Naive thymus-derived CD4-positive, alpha-beta T cell (primary cell): ENCODE results near the gene CTAG1B. TPM values are rescaled to one million over a fixed set of nuclear protein-coding genes. Genes with fewer than 3 reads are reported as not detected.
"Not testable (repeated sequence)": the region's sequence is repeated elsewhere in the genome, so short reads cannot be mapped to it uniquely, and the experiment has no call there.

Experiments
- ATAC-seq: fragments of 150-1000 bp; cut with Tn5 transposase; 2 replicates; pipeline ENCODE4 v1.10.0; 2021; ENCODE audit warnings: mild to moderate bottlenecking, moderate library complexity
- CTCF ChIA-PET: fragments of 350-600 bp; sonication (Branson Sonifier 250); formaldehyde crosslinking; loops from one replicate; lab custom pipeline; 2021; ENCODE audit warnings: antibody characterized with exemption; lab: Charles Lee
- POLR2A ChIA-PET: fragments of 350-600 bp; sonication (Branson Sonifier 250); formaldehyde crosslinking; loops from one replicate; lab custom pipeline; 2021; ENCODE audit warnings: antibody characterized with exemption, inconsistent platforms; lab: Charles Lee
- DNase-seq, 9 donors: peaks; one replicate each; pipeline versions ENCODE4 v3.0.0 to v3.0.0-alpha.2; 2020 to 2022; ENCODE audit warnings: mixed read lengths in 1 of 9
- H3K27ac ChIP-seq: one replicate; pipeline ENCODE4 v1.7.0; 2013; ENCODE audit warnings: mild to moderate bottlenecking, low read depth, low read length, moderate library complexity
- H3K27me3 ChIP-seq, 2 donors: one replicate each; pipeline ENCODE4 v1.7.0; 2013; ENCODE audit warnings: low read length in 2 of 2, mild to moderate bottlenecking in 2 of 2, moderate library complexity in 2 of 2; ENCODE audit not compliant: control insufficient read depth in 2 of 2, insufficient read depth in 2 of 2
- H3K36me3 ChIP-seq, 3 experiments: 1 replicate in 2 of 3; 2 replicates in 1 of 3; pipeline ENCODE4 v1.7.0; 2013; ENCODE audit warnings: low read length in 3 of 3, mild to moderate bottlenecking in 3 of 3, moderate library complexity in 1 of 3; ENCODE audit not compliant: insufficient read depth in 3 of 3, control insufficient read depth in 2 of 3
- H3K4me1 ChIP-seq, 2 donors: one replicate each; pipeline ENCODE4 v1.7.0; 2013; ENCODE audit warnings: low read length in 2 of 2, mild to moderate bottlenecking in 2 of 2, moderate library complexity in 1 of 2; ENCODE audit not compliant: control insufficient read depth in 2 of 2, insufficient read depth in 2 of 2
- H3K4me3 ChIP-seq: 2 replicates; pipeline ENCODE4 v1.7.0; 2013; ENCODE audit warnings: mild to moderate bottlenecking, low read length
- H3K9me3 ChIP-seq, 3 experiments: 1 replicate in 2 of 3; 2 replicates in 1 of 3; pipeline ENCODE4 v1.7.0; 2013; ENCODE audit warnings: low read length in 3 of 3; ENCODE audit not compliant: control insufficient read depth in 2 of 3
- H3K27ac Mint-ChIP-seq, 9 donors: one replicate each; pipeline ENCODE4 v1.8.0; 2020 to 2022; ENCODE audit warnings: mixed read lengths in 9 of 9, mild to moderate bottlenecking in 8 of 9, moderate library complexity in 5 of 9, inconsistent platforms in 2 of 9
- H3K27me3 Mint-ChIP-seq, 5 donors: one replicate each; pipeline ENCODE4 v1.8.0; 2021 to 2022; ENCODE audit warnings: mixed read lengths in 5 of 5, mild to moderate bottlenecking in 1 of 5
- H3K36me3 Mint-ChIP-seq, 5 donors: one replicate each; pipeline ENCODE4 v1.8.0; 2020 to 2022; ENCODE audit warnings: mixed read lengths in 5 of 5, mild to moderate bottlenecking in 3 of 5, inconsistent platforms in 1 of 5
- H3K4me1 Mint-ChIP-seq, 7 donors: one replicate each; pipeline ENCODE4 v1.8.0; 2020 to 2022; ENCODE audit warnings: mixed read lengths in 7 of 7, mild to moderate bottlenecking in 3 of 7, inconsistent platforms in 1 of 7
- H3K4me3 Mint-ChIP-seq, 10 donors: one replicate each; pipeline ENCODE4 v1.8.0; 2020 to 2022; ENCODE audit warnings: mild to moderate bottlenecking in 10 of 10, mixed read lengths in 10 of 10, moderate library complexity in 6 of 10, inconsistent platforms in 2 of 10
- H3K9me3 Mint-ChIP-seq, 11 donors: one replicate each; pipeline ENCODE4 v1.8.0; 2020 to 2022; ENCODE audit warnings: mixed read lengths in 11 of 11, mild to moderate bottlenecking in 4 of 11, inconsistent platforms in 1 of 11, moderate library complexity in 1 of 11
- intact Hi-C, 2 donors: fragments of 100-400 bp; cut with micrococcal nuclease; formaldehyde crosslinking; loops; one replicate each; pipeline ENCODE4 v1.15.1; 2023
- polyA plus RNA-seq, 2 donors: library from polyadenylated mRNA; unstranded; fragments of 300-500 nt; fragmentation: Illumina TruSeq; gene quantifications; one replicate each; pipeline ENCODE4 v1.2.3, GENCODE V29; 2021
- total RNA-seq, 6 experiments: library from RNA in 5 of 6; stranded (reverse) in 5 of 6; gene quantifications; 1 replicate in 5 of 6; 2 replicates in 1 of 6; pipeline ENCODE4 v1.2.3 and lab custom pipeline; 2021 to 2026

Gene CTAG1B
- total and polyA plus RNA-seq, 7 experiments from 2014 or later = not detected

DNA sequence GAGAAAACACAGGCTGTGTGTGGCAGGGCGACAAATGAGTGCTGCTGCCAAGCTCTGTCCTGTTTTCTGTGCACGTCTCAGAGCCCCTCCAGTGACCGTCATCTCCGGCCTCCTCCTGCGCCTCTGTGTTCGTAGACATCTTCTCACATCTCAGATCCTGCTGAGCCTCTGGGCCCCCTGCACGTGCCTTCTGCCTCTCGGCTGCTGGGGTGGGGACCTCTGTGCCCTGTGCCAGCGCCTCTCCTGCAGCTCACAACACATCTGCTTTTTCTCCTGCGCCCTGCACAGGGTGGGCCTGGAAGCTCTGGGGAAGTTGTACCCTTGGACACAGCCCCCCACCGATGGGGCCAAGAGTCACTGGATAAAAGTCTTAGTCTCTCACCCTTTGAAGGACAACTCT, 36.7 kb upstream of the CTAG1B start:
- Mint-ChIP-seq H3K27ac (no peak overlapping the region), H3K4me1 (peaks cover 0 to 2% (median 0%) of the 10 kb centered on the region in 7 donors), H3K9me3 (no peaks in the 10 kb centered on the region), H3K36me3 (no peaks in the 10 kb centered on the region), H3K4me3 (no peak overlapping the region), H3K27me3 (no peaks in the 10 kb centered on the region)
- ATAC-seq (no peak), DNase-seq (no peak)
- H3K27ac ChIP-seq = no peak overlapping the region
- CTCF ChIA-PET = no interaction called here
- H3K27me3 ChIP-seq = no peaks in the 10 kb centered on the region
- POLR2A ChIA-PET = no interaction called here
- no peak overlapping the region for H3K4me3 ChIP-seq
- no peaks in the 10 kb centered on the region for H3K4me1 ChIP-seq
- no peaks in the 10 kb centered on the region for H3K9me3 ChIP-seq
- intact Hi-C loops = no loop called here
- H3K36me3 ChIP-seq = no peaks in the 10 kb centered on the region

DNA sequence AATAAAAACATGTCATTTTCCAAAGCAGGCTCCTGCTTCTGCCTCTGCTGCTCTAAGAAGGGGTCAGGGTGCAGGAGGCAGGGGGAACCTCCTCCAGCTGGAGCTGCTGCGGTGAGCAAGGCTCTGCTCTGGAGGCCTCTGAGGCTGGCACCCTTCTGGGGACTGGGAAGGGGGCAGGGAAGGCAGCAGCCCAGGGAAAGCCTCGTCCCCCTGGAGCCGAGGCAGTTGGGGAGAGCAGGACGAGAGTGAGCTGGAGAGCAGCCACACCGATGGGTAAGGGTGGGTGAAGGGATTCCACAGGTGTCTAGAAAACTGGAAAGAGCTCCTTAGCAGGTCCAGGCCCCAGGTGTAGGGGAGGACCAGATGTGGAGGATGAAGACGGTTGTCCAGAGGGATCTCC, 36.3 kb upstream of the CTAG1B start:
- Mint-ChIP-seq H3K36me3 (no peaks in the 10 kb centered on the region), H3K9me3 (no peaks in the 10 kb centered on the region), H3K4me1 (peaks cover 0 to 2% (median 0%) of the 10 kb centered on the region in 7 donors), H3K27me3 (no peaks in the 10 kb centered on the region), H3K4me3 (no peak overlapping the region), H3K27ac (no peak overlapping the region)
- Histone ChIP-seq H3K27me3 (no peaks in the 10 kb centered on the region), H3K27ac (no peak overlapping the region), H3K4me1 (no peaks in the 10 kb centered on the region), H3K36me3 (no peaks in the 10 kb centered on the region), H3K9me3 (no peaks in the 10 kb centered on the region), H3K4me3 (no peak overlapping the region)
- ATAC-seq (no peak), DNase-seq (no peak)
- CTCF ChIA-PET = no interaction called here
- POLR2A ChIA-PET = no interaction called here
- intact Hi-C loops = no loop called here

DNA sequence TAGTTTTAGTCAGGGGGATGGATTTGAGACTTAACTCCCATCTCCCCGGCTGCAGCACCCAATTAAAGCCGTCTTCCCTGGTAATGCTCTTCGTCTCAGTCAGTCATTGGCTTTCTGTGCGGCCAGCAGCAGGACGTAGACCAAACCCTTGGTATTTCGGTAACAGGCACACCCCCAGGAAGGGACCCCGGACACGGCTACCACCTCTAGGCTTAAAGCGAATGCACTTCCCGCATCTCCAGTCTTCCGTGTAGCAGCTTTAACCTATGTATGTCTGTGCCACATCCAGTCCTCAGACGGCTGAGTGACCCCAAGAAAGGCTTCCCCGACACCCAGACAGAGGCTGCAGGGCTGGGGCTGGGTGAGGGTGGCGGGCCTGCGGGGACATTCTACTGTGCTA, 35.8 kb upstream of the CTAG1B start:
- no peaks in the 10 kb centered on the region for H3K9me3 ChIP-seq
- Mint-ChIP-seq H3K9me3 (no peaks in the 10 kb centered on the region), H3K27me3 (no peaks in the 10 kb centered on the region), H3K27ac (no peak overlapping the region), H3K4me3 (no peak overlapping the region), H3K36me3 (no peaks in the 10 kb centered on the region), H3K4me1 (peaks cover 0 to 2% (median 0%) of the 10 kb centered on the region in 7 donors)
- no peak overlapping the region for H3K4me3 ChIP-seq
- H3K27ac ChIP-seq = no peak overlapping the region
- no peaks in the 10 kb centered on the region for H3K4me1 ChIP-seq
- no peaks in the 10 kb centered on the region for H3K27me3 ChIP-seq
- CTCF ChIA-PET = no interaction called here
- POLR2A ChIA-PET = no interaction called here
- no peak for DNase-seq
- intact Hi-C loops = no loop called here
- no peaks in the 10 kb centered on the region for H3K36me3 ChIP-seq
- no peak for ATAC-seq

DNA sequence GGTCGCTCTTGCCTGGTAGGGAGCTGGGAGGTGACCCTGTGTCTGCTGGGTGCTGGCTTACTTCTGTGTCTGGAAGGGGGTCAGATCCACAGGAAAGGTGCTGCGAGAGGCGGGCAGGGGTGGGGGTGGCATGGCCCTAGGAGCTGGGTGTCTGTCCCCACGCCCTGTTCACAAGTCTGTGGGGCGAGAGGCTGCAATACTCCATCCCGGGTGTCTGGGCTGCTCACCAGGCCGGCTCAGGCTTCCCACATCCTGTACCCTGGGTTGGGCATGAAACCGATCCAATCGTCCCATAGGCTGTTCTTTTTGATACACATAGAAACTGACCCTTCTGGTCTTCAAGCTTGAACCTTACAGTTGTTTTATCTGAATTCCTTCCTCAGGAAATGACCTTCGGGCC, 35.3 kb upstream of the CTAG1B start:
- H3K4me3 ChIP-seq = no peak overlapping the region
- H3K27me3 ChIP-seq = no peaks in the 10 kb centered on the region
- Mint-ChIP-seq H3K27ac (no peak overlapping the region), H3K4me1 (peaks cover 0 to 2% (median 0%) of the 10 kb centered on the region in 7 donors), H3K36me3 (no peaks in the 10 kb centered on the region), H3K9me3 (no peaks in the 10 kb centered on the region), H3K4me3 (no peak overlapping the region), H3K27me3 (no peaks in the 10 kb centered on the region)
- DNase-seq (no peak), ATAC-seq (no peak)
- intact Hi-C loops = no loop called here
- no peaks in the 10 kb centered on the region for H3K9me3 ChIP-seq
- no peaks in the 10 kb centered on the region for H3K36me3 ChIP-seq
- H3K27ac ChIP-seq = no peak overlapping the region
- ChIA-PET CTCF (no interaction called here), POLR2A (no interaction called here)
- no peaks in the 10 kb centered on the region for H3K4me1 ChIP-seq

DNA sequence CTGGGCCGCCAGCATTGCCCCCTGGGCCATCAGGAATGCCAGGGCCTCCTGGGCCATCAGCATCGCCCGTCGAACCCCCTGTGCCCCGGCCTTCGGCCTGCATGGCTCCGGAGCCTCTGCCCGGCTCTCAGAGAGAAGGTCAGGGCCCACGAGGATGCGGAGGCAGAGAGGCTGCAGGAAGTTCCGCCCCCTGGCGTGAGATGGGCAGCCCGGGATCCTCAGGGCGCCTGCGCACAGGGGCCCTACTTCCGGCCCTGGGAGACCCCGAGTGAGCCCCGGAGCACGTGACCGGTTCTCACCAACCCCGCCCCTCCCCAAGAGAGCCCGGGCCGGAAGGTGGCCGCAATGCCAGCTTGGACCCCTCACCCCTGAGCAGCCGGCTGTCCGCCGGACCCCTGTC, 34.3 kb upstream of the CTAG1B start, which contains the start of gene CTAG2:
Gene CTAG2 (minus strand): TSS at position 167 of the 400 bp plus-strand sequence. CDS start 64 bp downstream, at position 103.
- H3K4me3 Mint-ChIP-seq, H3K27ac Mint-ChIP-seq, H3K27me3 Mint-ChIP-seq, H3K36me3 Mint-ChIP-seq, H3K4me1 ChIP-seq, H3K27me3 ChIP-seq, intact Hi-C loops, H3K4me3 ChIP-seq, CTCF ChIA-PET, H3K9me3 ChIP-seq, H3K27ac ChIP-seq, H3K36me3 ChIP-seq, POLR2A ChIA-PET, ATAC-seq, H3K9me3 Mint-ChIP-seq, H3K4me1 Mint-ChIP-seq, DNase-seq: not testable (repeated sequence)

DNA sequence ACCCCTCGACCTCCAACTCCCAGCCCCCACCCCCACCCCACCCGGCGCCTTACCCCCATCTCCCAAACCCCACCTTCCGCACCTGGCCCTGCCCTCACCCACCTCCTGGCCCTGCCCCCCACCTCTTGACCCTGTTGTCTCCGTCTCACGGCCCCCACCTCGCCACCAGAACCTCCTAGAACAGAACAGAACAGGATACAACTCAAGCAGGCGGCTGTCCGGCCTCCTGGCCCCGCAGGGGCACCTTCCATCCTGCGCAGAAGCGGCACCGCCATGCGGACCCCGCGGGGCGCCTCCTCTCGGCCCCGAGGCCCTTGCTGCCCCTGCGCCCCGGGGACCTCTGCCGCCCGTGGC, 33.9 kb upstream of the CTAG1B start:
- ChIA-PET POLR2A (no interaction called here), CTCF (no interaction called here)
- no peak for ATAC-seq
- intact Hi-C loops = no loop called here
- H3K27ac ChIP-seq = no peak overlapping the region
- no peak overlapping the region for H3K4me3 ChIP-seq
- no peaks in the 10 kb centered on the region for H3K36me3 ChIP-seq
- H3K27ac Mint-ChIP-seq = no peak overlapping the region
- H3K27me3 ChIP-seq = no peaks in the 10 kb centered on the region
- H3K4me3 Mint-ChIP-seq = no peak overlapping the region
- H3K9me3 ChIP-seq = no peaks in the 10 kb centered on the region
- no peak for DNase-seq
- no peaks in the 10 kb centered on the region for H3K4me1 ChIP-seq
- no peaks in the 10 kb centered on the region for H3K9me3 Mint-ChIP-seq
- H3K4me1 Mint-ChIP-seq = no peaks in the 10 kb centered on the region
- H3K36me3 Mint-ChIP-seq = no peaks in the 10 kb centered on the region
- no peaks in the 10 kb centered on the region for H3K27me3 Mint-ChIP-seq

DNA sequence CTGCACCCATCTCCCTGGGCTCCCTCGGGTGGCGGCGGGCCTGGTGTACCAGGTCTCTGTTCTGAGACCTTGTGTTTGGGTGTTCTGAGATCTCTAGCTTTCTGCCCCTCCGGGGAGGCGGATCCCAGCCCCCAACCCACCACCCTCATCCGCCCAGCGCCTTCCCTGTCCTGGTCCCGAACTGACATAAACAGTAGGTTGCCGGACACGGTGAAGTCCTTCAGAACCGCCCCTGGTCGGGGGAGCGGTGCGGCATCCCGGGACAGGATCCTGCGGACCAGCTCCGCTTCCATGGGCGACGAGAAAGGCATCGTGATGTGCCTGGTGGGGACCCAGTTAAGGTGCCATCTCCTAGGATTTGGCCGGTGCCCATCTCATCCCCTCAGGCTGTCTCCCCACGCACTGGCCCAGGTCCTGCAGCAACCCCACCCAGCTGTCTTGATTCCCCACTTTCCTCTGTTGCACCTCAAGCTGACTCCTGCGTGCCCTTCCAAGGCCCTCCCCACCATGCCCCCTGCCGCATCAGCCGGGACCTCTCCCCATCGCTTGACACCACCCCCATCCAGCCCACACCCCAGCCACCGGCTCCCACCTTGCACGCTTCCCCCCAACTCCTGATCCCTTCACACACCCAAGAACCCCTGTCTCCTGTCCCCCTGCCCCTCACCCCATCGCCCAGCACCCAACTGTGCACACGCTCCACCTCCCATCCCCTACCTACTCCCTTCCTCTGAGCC, 33.4 kb upstream of the CTAG1B start:
- Histone ChIP-seq H3K36me3 (no peaks in the 10 kb centered on the region), H3K4me3 (no peak overlapping the region), H3K27me3 (no peaks in the 10 kb centered on the region), H3K27ac (no peak overlapping the region), H3K9me3 (no peaks in the 10 kb centered on the region), H3K4me1 (no peaks in the 10 kb centered on the region)
- intact Hi-C loops = no loop called here
- CTCF ChIA-PET = no interaction called here
- no peaks in the 10 kb centered on the region for H3K27me3 Mint-ChIP-seq
- no peaks in the 10 kb centered on the region for H3K4me1 Mint-ChIP-seq
- H3K4me3 Mint-ChIP-seq = no peak overlapping the region
- ATAC-seq (no peak), DNase-seq (no peak)
- no peaks in the 10 kb centered on the region for H3K36me3 Mint-ChIP-seq
- no peaks in the 10 kb centered on the region for H3K9me3 Mint-ChIP-seq
- no peak overlapping the region for H3K27ac Mint-ChIP-seq
- POLR2A ChIA-PET = no interaction called here
